Sigmoid colon (tissue), 7 donors: ENCODE data around the gene ANKRD10. TPM values are rescaled to one million over a fixed set of nuclear protein-coding genes. Genes with fewer than 3 reads are reported as not detected.

Experiments used
- DNase-seq: peaks from one replicate; pipeline ENCODE4 v3.0.0-alpha.2; 2019
- H3K27ac ChIP-seq, 4 donors: fragments of 200-600 bp; sonication (generic); one replicate each; pipeline ENCODE4 v1.5.1; 2016 to 2019; ENCODE audit warnings: mild to moderate bottlenecking in 1 of 4
- H3K27me3 ChIP-seq, 3 donors: fragments of 200-600 bp; sonication (generic); one replicate each; pipeline ENCODE4 v1.5.1; 2019; ENCODE audit warnings: mild to moderate bottlenecking in 1 of 3
- H3K36me3 ChIP-seq, 4 donors: fragments of 200-600 bp; sonication (generic); one replicate each; pipeline ENCODE4 v1.5.1; 2016 to 2019
- H3K4me1 ChIP-seq, 4 donors: fragments of 200-600 bp; sonication (generic); one replicate each; pipeline ENCODE4 v1.5.1; 2017 to 2019
- H3K4me3 ChIP-seq, 4 donors: fragments of 200-600 bp; sonication (generic); one replicate each; pipeline ENCODE4 v1.5.1; 2017 to 2019; ENCODE audit warnings: mild to moderate bottlenecking in 2 of 4, moderate library complexity in 1 of 4
- H3K9me3 ChIP-seq, 4 donors: fragments of 200-600 bp in 3 of 4; sonication (generic) in 3 of 4; one replicate each; pipeline versions ENCODE4 v1.5.1 to v1.6.1; 2013 to 2019
- CTCF ChIP-seq, 4 experiments: fragments of 450-650 bp in 3 of 4; fragments of 200-600 bp in 1 of 4; IDR thresholded peaks; one replicate each; pipeline ENCODE4 v1.5.1; 2016 to 2019; ENCODE audit warnings: antibody characterized with exemption in 4 of 4, mild to moderate bottlenecking in 3 of 4, moderate library complexity in 2 of 4
- EP300 ChIP-seq, 4 donors: sonication (generic); formaldehyde crosslinking; IDR thresholded peaks; one replicate each; pipeline ENCODE4 v1.6.1; 2017; ENCODE audit warnings: antibody characterized with exemption in 4 of 4
- POLR2A ChIP-seq, 2 donors: fragments of 450-650 bp; IDR thresholded peaks; one replicate each; pipeline ENCODE4 v1.6.1; 2016; ENCODE audit warnings: antibody characterized with exemption in 2 of 2, mild to moderate bottlenecking in 2 of 2, moderate library complexity in 2 of 2
- POLR2AphosphoS5 ChIP-seq, 4 donors: sonication (generic); formaldehyde crosslinking; IDR thresholded peaks; one replicate each; pipeline ENCODE4 v1.6.1; 2017; ENCODE audit warnings: antibody characterized with exemption in 4 of 4
- WGBS, 2 donors: extraction: QIAGEN DNeasy Blood & Tissue Kit; methylation state at CpG; one replicate each; pipeline ENCODE4 v1.1.7; 2013; 5-methylcytosine and 5-hydroxymethylcytosine counted together
- intact Hi-C: fragments of 100-400 bp; cut with DNase I; formaldehyde crosslinking; loops from one replicate; pipeline ENCODE4 v1.15.1; 2023
- polyA plus RNA-seq, 3 donors: library from polyadenylated mRNA; stranded (reverse); fragments of 200-250 nt; gene quantifications; one replicate each; pipeline ENCODE4 v1.2.3, GENCODE V29; 2013
- total RNA-seq, 4 donors: library from RNA; depleted of rRNA; stranded (reverse); fragments of >200 nt; gene quantifications; one replicate each; pipeline ENCODE4 v1.1.0, GENCODE V29; 2016
- donor health status: healthy with polysubstance abuse.
- donor health status: Bipolar disorder and iron deficiency.
- donor health status: healthy.

ANKRD10 gene
- total and polyA plus RNA-seq, 7 donors = 41.4 to 179 (median 141) TPM

- Histone ChIP-seq H3K4me3 (peak overlapping the region; percentile 76 to 81 (median 79)), H3K36me3 (no peaks in the 10 kb centered on the region), H3K27me3 (no peaks in the 10 kb centered on the region), H3K9me3 (no peaks in the 10 kb centered on the region), H3K27ac (peak overlapping the region; percentile 98 to 100 (median 100)), H3K4me1 (peaks cover 0 to 38% (median 33%) of the 10 kb centered on the region in 4 donors)
- DNase-seq = no peak
- WGBS, 2 donors = 1 to 2% methylated on average over 12 of the region's 12 CpGs
- intact Hi-C loops = loop anchor here (2.0 to 5.0 kb wide), 5 partner anchors 45 to 306 kb away; no protein-coding TSS in a partner anchor
- TF ChIP-seq CTCF (IDR thresholded peaks at IDR 0.05) (no peak), POLR2A (IDR thresholded peaks at IDR 0.05) (no peak), EP300 (IDR thresholded peaks at IDR 0.05) (no peak), POLR2AphosphoS5 (IDR thresholded peaks at IDR 0.05) (no peak)
Observed at GRCh38 chr13:110915874-110916206, 971 bp upstream of the ANKRD10 start.

GRCh38 chr13:110914331-110915056 lies 375 bp downstream of the ANKRD10 start:
- intact Hi-C loops = loop anchor here (1.0 to 5.0 kb wide), 7 partner anchors 44 to 308 kb away; partner anchors contain the start of genes ING1 and NAXD
- peak overlapping the region; percentile 78 to 98 (median 80) for H3K4me3 ChIP-seq
- H3K9me3 ChIP-seq = no peaks in the 10 kb centered on the region
- peaks cover 0 to 52% (median 45%) of the 10 kb centered on the region in 4 donors for H3K4me1 ChIP-seq
- peak overlapping the region; percentile 98 to 100 (median 100) for H3K27ac ChIP-seq
- peak; percentile 45 to 52 for TF ChIP-seq POLR2A (IDR thresholded peaks at IDR 0.05)
- TF ChIP-seq POLR2AphosphoS5 (IDR thresholded peaks at IDR 0.05) = peak; percentile 92 to 96 (median 94)
- TF ChIP-seq CTCF (IDR thresholded peaks at IDR 0.05) = no peak
- TF ChIP-seq EP300 (IDR thresholded peaks at IDR 0.05) = no peak
- no peaks in the 10 kb centered on the region for H3K27me3 ChIP-seq
- DNase-seq = peak; percentile 90
- WGBS, 2 donors = 0% methylated on average over 103 of the region's 103 CpGs
- peaks cover 0 to 6% (median 2%) of the 10 kb centered on the region in 4 donors for H3K36me3 ChIP-seq

- no peak for DNase-seq
- peaks cover 0 to 10% (median 2%) of the 10 kb centered on the region in 4 donors for H3K36me3 ChIP-seq
- H3K4me3 ChIP-seq = peak overlapping the region; percentile 78 to 98 (median 80)
- 0 to 1% methylated on average over 27 of the region's 27 CpGs for WGBS, 2 donors
- peak overlapping the region; percentile 98 to 100 (median 100) for H3K27ac ChIP-seq
- no peak for TF ChIP-seq EP300 (IDR thresholded peaks at IDR 0.05)
- TF ChIP-seq CTCF (IDR thresholded peaks at IDR 0.05) = no peak
- no peak for TF ChIP-seq POLR2AphosphoS5 (IDR thresholded peaks at IDR 0.05)
- TF ChIP-seq POLR2A (IDR thresholded peaks at IDR 0.05) = peak in 1 of 2 donors; percentile 44
- intact Hi-C loops = loop anchor here (1.0 to 5.0 kb wide), 5 partner anchors 43 to 297 kb away; partner anchors contain the start of genes ING1 and NAXD
- peaks cover 0 to 56% (median 50%) of the 10 kb centered on the region in 4 donors for H3K4me1 ChIP-seq
- H3K27me3 ChIP-seq = no peaks in the 10 kb centered on the region
- H3K9me3 ChIP-seq = no peaks in the 10 kb centered on the region
Observed at GRCh38 chr13:110914081-110914330, 863 bp downstream of the ANKRD10 start.

GRCh38 chr13:110913322-110914080 lies 1.4 kb downstream of the ANKRD10 start:
- no peaks in the 10 kb centered on the region for H3K9me3 ChIP-seq
- peak overlapping the region; percentile 98 to 100 (median 100) for H3K27ac ChIP-seq
- DNase-seq = no peak
- WGBS, 2 donors = 1% methylated on average over 16 of the region's 16 CpGs
- H3K27me3 ChIP-seq = no peaks in the 10 kb centered on the region
- intact Hi-C loops = loop anchor here (1.0 to 5.0 kb wide), 5 partner anchors 43 to 296 kb away; partner anchors contain the start of genes ING1 and NAXD
- H3K36me3 ChIP-seq = peaks cover 0 to 12% (median 2%) of the 10 kb centered on the region in 4 donors
- H3K4me3 ChIP-seq = peak overlapping the region; percentile 78 to 98 (median 80)
- peak in 1 of 2 donors; percentile 15 for TF ChIP-seq POLR2A (IDR thresholded peaks at IDR 0.05)
- TF ChIP-seq POLR2AphosphoS5 (IDR thresholded peaks at IDR 0.05) = no peak
- H3K4me1 ChIP-seq = peaks cover 0 to 61% (median 55%) of the 10 kb centered on the region in 4 donors

- no peak for DNase-seq
- peaks cover 0 to 70% (median 64%) of the 10 kb centered on the region in 4 donors for H3K4me1 ChIP-seq
- intact Hi-C loops = loop anchor here (5.0 kb wide), 1 partner anchor 295 kb away; the partner anchor contains the start of gene NAXD
- 5 to 32% methylated on average over 10 of the region's 10 CpGs for WGBS, 2 donors
- peaks cover 0 to 12% (median 2%) of the 10 kb centered on the region in 4 donors for H3K36me3 ChIP-seq
- H3K4me3 ChIP-seq = peak overlapping the region; percentile 78 to 98 (median 80)
- no peaks in the 10 kb centered on the region for H3K27me3 ChIP-seq
- TF ChIP-seq POLR2A (IDR thresholded peaks at IDR 0.05) (no peak), POLR2AphosphoS5 (IDR thresholded peaks at IDR 0.05) (peak in 1 of 4 donors; percentile 24)
- H3K9me3 ChIP-seq = no peaks in the 10 kb centered on the region
- peak overlapping the region; percentile 98 to 100 (median 100) for H3K27ac ChIP-seq
Observed at GRCh38 chr13:110912651-110913051, 2.2 kb downstream of the ANKRD10 start.
